Neural progenitor cell (in vitro differentiated cells): Measurements from ENCODE around the gene ASGR1. TPM values are rescaled to one million over a fixed set of nuclear protein-coding genes. Genes with fewer than 3 reads are reported as not detected.

Source experiments
- DNase-seq: peaks from one replicate; pipeline ENCODE4 v3.0.0-alpha.2; 2016; ENCODE audit warnings: low spot score
- H2AFZ ChIP-seq: fragments of 200-600 bp; sonication (generic); replicated peaks from 2 replicates; pipeline ENCODE4 v1.6.1; 2016; ENCODE audit warnings: antibody characterized with exemption
- H3F3A ChIP-seq: fragments of 200-600 bp; sonication (generic); 2 replicates; pipeline ENCODE4 v1.6.1; 2016; ENCODE audit warnings: antibody characterized with exemption, low read depth
- H3K27ac ChIP-seq: fragments of 200-600 bp; sonication (generic); 2 replicates; pipeline ENCODE4 v1.5.1; 2016; ENCODE audit warnings: mild to moderate bottlenecking
- H3K27me3 ChIP-seq: fragments of 200-600 bp; sonication (generic); 2 replicates; pipeline ENCODE4 v1.6.1; 2016; ENCODE audit warnings: mild to moderate bottlenecking, moderate library complexity
- H3K36me3 ChIP-seq: fragments of 200-600 bp; sonication (generic); 2 replicates; pipeline ENCODE4 v1.5.1; 2016
- H3K4me1 ChIP-seq: fragments of 200-600 bp; sonication (generic); 2 replicates; pipeline ENCODE4 v1.6.1; 2016; ENCODE audit warnings: mixed run types
- H3K4me2 ChIP-seq: fragments of 200-600 bp; sonication (generic); 2 replicates; pipeline ENCODE4 v1.6.1; 2016
- H3K4me3 ChIP-seq: fragments of 200-600 bp; sonication (generic); 2 replicates; pipeline ENCODE4 v1.5.1; 2016
- H3K79me2 ChIP-seq: fragments of 200-600 bp; sonication (generic); 2 replicates; pipeline ENCODE4 v1.6.1; 2016; ENCODE audit warnings: low read depth
- H3K9ac ChIP-seq: fragments of 200-600 bp; sonication (generic); 2 replicates; pipeline ENCODE4 v1.6.1; 2016
- H3K9me3 ChIP-seq: fragments of 200-600 bp; sonication (generic); 2 replicates; pipeline ENCODE4 v1.5.1; 2016; ENCODE audit warnings: low read depth
- H4K20me1 ChIP-seq: fragments of 200-600 bp; sonication (generic); 2 replicates; pipeline ENCODE4 v1.6.1; 2016; ENCODE audit warnings: low read depth
- H3K27ac Mint-ChIP-seq: 3 replicates; pipeline ENCODE4 v1.8.0; 2021; ENCODE audit warnings: mixed read lengths
- H3K27me3 Mint-ChIP-seq: 2 replicates; pipeline ENCODE4 v1.8.0; 2022; ENCODE audit warnings: low read depth, mild to moderate bottlenecking, inconsistent platforms, moderate library complexity, mixed read lengths; ENCODE audit not compliant: insufficient read depth
- H3K36me3 Mint-ChIP-seq: 3 replicates; pipeline ENCODE4 v1.8.0; 2021; ENCODE audit warnings: mixed read lengths
- H3K4me1 Mint-ChIP-seq: 3 replicates; pipeline ENCODE4 v1.8.0; 2021; ENCODE audit warnings: mixed read lengths
- H3K4me3 Mint-ChIP-seq: 3 replicates; pipeline ENCODE4 v1.8.0; 2021; ENCODE audit warnings: mild to moderate bottlenecking, moderate library complexity, mixed read lengths
- H3K9me3 Mint-ChIP-seq: 3 replicates; pipeline ENCODE4 v1.8.0; 2020; ENCODE audit warnings: mixed read lengths
- CTCF ChIP-seq: fragments of 200-600 bp; sonication (generic); IDR thresholded peaks from 2 replicates; pipeline ENCODE4 v1.5.1; 2017; ENCODE audit warnings: antibody characterized with exemption, mild to moderate bottlenecking
- EZH2 ChIP-seq: fragments of 200-600 bp; sonication (generic); IDR thresholded peaks from 2 replicates; pipeline ENCODE4 v1.6.1; 2017; ENCODE audit warnings: antibody characterized with exemption, mild to moderate bottlenecking, moderate library complexity
- EZH2phosphoT487 ChIP-seq: fragments of 200-600 bp; sonication (generic); IDR thresholded peaks from 2 replicates; pipeline ENCODE4 v1.6.1; 2017; ENCODE audit warnings: antibody characterized with exemption
- total RNA-seq: library from RNA; depleted of rRNA; stranded (reverse); fragments of >200 nt; gene quantifications from 2 replicates; pipeline ENCODE4 v1.2.3, GENCODE V29; 2015; ENCODE audit warnings: low replicate concordance

ASGR1 gene
- total RNA-seq, 1 donor from 2014 or later: 3.1 TPM

GRCh38 chr17:7225711-7226331, 46.7 kb upstream of the ASGR1 start:
- Mint-ChIP-seq H3K27ac (no peak overlapping the region), H3K36me3 (peaks cover 37% of the 10 kb centered on the region), H3K9me3 (no peaks in the 10 kb centered on the region), H3K4me1 (peaks cover 11% of the 10 kb centered on the region), H3K4me3 (no peak overlapping the region), H3K27me3 (peaks cover 5% of the 10 kb centered on the region)
- H3K9me3 ChIP-seq: no peaks in the 10 kb centered on the region
- peaks cover 29% of the 10 kb centered on the region for H3F3A ChIP-seq
- H3K4me3 ChIP-seq: no peak overlapping the region
- peaks cover 13% of the 10 kb centered on the region for H3K79me2 ChIP-seq
- H3K4me2 ChIP-seq: no peak overlapping the region
- H3K27me3 ChIP-seq: no peaks in the 10 kb centered on the region
- no peak for DNase-seq
- peaks cover under 1% of the 10 kb centered on the region for H3K4me1 ChIP-seq
- H3K9ac ChIP-seq: no peak overlapping the region
- TF ChIP-seq CTCF (no peak), EZH2phosphoT487 (no peak), EZH2 (no peak)
- peaks cover 64% of the 10 kb centered on the region for H4K20me1 ChIP-seq
- no peak overlapping the region for H3K27ac ChIP-seq
- no peak overlapping the region for H2AFZ ChIP-seq
- H3K36me3 ChIP-seq: no peaks in the 10 kb centered on the region

- H3K4me2 ChIP-seq: no peak overlapping the region
- no peaks in the 10 kb centered on the region for H3K27me3 ChIP-seq
- no peak overlapping the region for H3K4me3 ChIP-seq
- H3K4me1 ChIP-seq: peaks cover 6% of the 10 kb centered on the region
- DNase-seq: no peak
- Mint-ChIP-seq H3K36me3 (peaks cover 35% of the 10 kb centered on the region), H3K9me3 (no peaks in the 10 kb centered on the region), H3K27ac (no peak overlapping the region), H3K4me3 (no peak overlapping the region), H3K4me1 (peaks cover 17% of the 10 kb centered on the region), H3K27me3 (peaks cover 9% of the 10 kb centered on the region)
- peaks cover 34% of the 10 kb centered on the region for H3F3A ChIP-seq
- no peaks in the 10 kb centered on the region for H3K9me3 ChIP-seq
- TF ChIP-seq CTCF: no peak
- peaks cover 1% of the 10 kb centered on the region for H3K79me2 ChIP-seq
- no peaks in the 10 kb centered on the region for H3K36me3 ChIP-seq
- no peak overlapping the region for H2AFZ ChIP-seq
- H4K20me1 ChIP-seq: peaks cover 63% of the 10 kb centered on the region
- no peak overlapping the region for H3K9ac ChIP-seq
- H3K27ac ChIP-seq: no peak overlapping the region
Measured at GRCh38 chr17:7224661-7225111, 45.5 kb upstream of the ASGR1 start.

GRCh38 chr17:7224110-7224509, 44.9 kb upstream of the ASGR1 start:
- peak overlapping the region; percentile 36 for H3K4me3 Mint-ChIP-seq

More at GRCh38 chr17:7224110-7224509, 44.9 kb upstream of the ASGR1 start:
- Histone ChIP-seq H3K27me3 (no peaks in the 10 kb centered on the region), H3K4me3 (no peak overlapping the region), H2AFZ (no peak overlapping the region), H3K9me3 (no peaks in the 10 kb centered on the region), H3K36me3 (no peaks in the 10 kb centered on the region), H3K4me2 (no peak overlapping the region), H3K4me1 (peaks cover 10% of the 10 kb centered on the region), H3K9ac (no peak overlapping the region), H3K27ac (peak overlapping the region; percentile 20), H3K79me2 (no peaks in the 10 kb centered on the region), H3F3A (peaks cover 39% of the 10 kb centered on the region), H4K20me1 (peaks cover 60% of the 10 kb centered on the region)
- H3K4me1 Mint-ChIP-seq: peaks cover 23% of the 10 kb centered on the region
- no peaks in the 10 kb centered on the region for H3K9me3 Mint-ChIP-seq
- TF ChIP-seq EZH2 (no peak), EZH2phosphoT487 (no peak), CTCF (no peak)
- H3K27ac Mint-ChIP-seq: no peak overlapping the region
- peaks cover 30% of the 10 kb centered on the region for H3K36me3 Mint-ChIP-seq
- DNase-seq: no peak
- H3K27me3 Mint-ChIP-seq: peaks cover 12% of the 10 kb centered on the region
